ENCODE measurements around the gene ATL3.
"Not testable (repeated sequence)": the region's sequence is repeated elsewhere in the genome, so short reads cannot be mapped to it uniquely, and the experiment has no call there.

Gene ATL3

DNA sequence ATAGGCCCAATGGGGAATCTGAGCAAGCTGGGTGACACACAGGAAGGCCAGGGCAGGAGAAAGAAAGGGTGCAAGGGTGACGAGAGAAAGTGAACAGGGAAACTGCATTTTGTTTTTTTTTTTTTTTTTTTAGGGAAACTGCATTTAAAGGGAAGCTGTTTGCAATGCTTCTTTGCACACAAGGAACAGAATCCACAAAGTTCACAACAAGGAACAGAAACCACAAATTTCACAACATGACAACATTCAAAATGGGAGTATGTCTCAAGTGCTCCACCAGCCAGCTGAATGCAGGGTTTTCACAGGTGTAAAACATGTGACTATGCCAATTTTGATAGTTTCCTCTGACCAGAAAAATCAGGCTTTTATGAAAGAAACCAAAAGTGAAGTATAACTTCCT lies 50.1 kb downstream of the ATL3 start:
- DNase-seq (ENCODE audit: low spot score) = no peak

DNA sequence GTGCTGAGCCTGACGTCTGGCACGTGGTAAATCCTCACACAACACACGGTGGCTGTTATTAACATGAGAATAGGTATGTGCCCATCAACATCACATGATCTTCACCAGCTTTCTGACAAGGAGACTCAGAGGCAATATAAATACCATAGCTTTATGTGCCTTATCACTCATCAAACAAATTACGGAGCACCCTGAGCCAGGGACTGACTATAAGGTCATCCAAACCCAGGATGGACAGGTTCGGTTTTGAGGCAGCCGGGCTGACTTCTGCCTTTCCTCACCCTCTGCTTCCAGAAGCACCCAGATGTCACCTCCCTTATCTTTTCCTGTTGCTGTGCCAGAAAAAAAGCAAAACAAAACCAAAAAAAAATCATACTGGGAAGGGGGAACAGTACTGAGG lies 51.2 kb downstream of the ATL3 start:
- no peak for DNase-seq (ENCODE audit: low spot score)

DNA sequence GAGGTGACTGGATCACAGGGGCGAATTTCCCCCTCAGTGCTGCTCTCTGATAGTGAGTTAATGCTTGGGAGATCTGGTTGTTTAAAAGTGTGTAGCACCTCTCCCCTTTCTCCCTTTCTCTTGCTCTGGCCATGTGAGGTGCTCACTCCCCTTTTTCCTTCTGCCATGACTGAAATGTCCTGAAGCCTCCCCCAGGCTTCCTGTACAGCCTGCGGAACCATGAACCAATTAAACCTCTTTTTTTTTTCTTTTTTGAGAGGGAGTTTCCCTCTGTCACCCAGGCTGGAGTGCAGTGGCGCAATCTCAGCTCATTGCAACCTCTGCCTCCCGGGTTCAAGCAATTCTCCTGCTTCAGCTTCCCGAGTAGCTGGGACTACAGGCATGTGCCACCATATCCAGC lies 53.5 kb downstream of the ATL3 start:
- DNase-seq (ENCODE audit: low spot score) = not testable (repeated sequence)

DNA sequence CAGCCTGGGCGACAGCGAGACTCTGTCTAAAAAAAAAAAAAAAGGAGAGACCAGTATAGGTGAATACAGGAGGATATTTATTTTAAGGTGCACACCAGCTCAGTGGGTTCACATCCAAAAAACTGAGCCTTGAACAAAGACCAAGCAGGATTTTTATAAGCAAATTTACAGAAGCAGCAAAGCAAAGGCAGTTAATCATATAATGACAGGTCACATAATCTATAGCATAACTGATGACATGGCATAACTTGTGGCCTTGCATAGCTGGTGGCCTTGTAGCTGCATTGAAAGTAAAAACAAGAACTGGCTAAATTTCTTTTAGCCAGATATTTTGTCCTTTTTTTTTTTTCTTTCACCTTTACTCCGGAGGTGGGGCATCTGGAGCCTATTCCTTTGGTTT lies 54.2 kb downstream of the ATL3 start:
- no peak for DNase-seq (ENCODE audit: low spot score)

DNA sequence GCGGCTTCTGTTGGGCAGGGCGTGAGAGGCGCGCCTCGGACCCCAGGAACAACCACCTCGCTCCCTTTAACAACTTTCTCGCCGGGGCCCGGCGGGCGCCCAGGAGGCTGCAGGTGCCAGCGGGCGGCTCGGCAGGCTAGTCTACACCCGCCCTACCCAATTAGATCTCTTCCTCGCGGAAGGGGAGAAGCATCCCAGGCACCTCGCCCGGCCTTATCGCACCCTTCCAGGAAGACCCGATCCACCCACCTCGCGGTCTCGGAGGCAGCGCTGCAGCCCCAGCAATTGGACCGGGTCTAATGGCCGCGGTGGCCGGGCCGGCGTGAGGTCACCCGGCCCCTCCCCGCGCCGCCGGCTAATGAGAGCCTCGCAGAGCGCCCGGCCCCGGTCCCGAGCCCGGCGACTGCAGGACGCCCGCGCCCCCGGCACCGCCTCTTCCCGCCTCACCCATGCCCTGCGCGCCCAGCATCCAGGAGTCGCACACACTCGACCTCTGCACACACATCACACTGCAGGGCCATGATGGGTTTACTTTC lies 57.0 kb downstream of the ATL3 start, which contains the start of gene PLAAT3:
PLAAT3 (minus strand) TSS at position 298 of the 536 bp plus-strand sequence. CDS start 419 bp downstream, outside the sequence.
- DNase-seq (ENCODE audit: low spot score) = peak; percentile 83

DNA sequence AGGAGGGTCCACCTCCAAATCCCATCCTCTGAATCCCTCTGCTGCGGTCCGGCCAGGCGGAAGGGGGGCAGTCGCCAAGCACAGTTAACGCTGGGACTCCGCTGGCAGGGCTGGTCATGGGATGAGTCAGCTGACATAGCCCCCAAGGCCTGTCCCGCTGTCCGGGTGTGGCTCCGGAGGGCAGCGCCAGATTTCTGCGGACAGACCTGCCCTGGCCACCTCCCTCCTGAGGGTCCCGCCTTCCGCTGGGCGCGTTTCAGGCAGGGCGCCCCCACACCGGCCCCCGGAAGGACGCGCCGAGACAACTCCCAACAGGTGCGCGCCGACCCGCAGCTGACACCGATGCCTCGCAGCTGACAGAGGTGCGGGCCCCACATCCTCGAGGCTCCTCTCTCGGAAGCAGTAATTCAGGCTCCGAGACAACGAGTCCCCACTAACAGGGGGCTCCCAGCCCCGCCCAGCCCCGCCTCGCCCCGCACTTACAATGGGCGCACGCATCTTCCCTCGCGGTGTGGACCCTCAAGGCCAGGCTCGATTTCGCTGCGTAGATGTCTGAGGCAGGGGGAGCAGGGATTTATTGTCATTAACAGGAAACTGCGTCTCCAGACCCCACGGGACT lies 57.5 kb downstream of the ATL3 start:
- peak; percentile 64 for DNase-seq (ENCODE audit: low spot score)

DNA sequence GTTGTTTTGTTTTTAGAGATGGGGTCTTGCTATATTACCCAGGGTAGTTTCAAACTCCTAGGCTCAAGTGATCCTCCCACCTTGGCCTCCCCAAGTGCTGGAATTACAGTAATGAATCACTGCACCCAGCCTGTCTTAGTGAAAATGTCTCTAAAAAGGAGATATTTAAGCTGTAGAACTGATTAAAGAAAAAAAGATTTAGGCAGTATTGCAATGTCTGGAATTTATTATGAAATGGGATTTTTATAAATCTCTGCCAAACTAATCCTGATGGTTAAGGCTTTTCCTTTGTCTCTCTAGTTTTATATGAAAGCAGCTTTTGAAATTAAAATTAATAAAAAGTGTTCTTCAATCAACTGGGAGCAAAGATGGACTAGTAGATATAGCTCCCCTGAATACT lies 59.0 kb downstream of the ATL3 start:
- DNase-seq (ENCODE audit: low spot score) = no peak

DNA sequence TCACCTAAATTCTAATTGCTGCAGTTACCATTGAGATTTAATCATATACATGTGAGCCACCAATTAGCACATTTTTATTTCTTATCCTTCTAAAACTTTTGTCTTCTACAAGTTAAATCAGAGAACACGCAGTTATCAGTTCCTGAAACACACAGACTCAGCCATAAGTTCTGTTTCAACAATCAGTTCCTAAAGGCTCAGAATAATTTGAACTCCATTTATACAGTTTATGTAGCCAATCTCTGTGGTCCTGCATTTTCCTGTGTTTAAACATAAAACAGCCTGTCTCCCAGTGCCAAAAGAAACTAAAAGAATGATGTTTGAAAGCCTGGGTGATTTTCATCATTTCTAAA lies 59.8 kb downstream of the ATL3 start:
- no peak for DNase-seq (ENCODE audit: low spot score)

DNA sequence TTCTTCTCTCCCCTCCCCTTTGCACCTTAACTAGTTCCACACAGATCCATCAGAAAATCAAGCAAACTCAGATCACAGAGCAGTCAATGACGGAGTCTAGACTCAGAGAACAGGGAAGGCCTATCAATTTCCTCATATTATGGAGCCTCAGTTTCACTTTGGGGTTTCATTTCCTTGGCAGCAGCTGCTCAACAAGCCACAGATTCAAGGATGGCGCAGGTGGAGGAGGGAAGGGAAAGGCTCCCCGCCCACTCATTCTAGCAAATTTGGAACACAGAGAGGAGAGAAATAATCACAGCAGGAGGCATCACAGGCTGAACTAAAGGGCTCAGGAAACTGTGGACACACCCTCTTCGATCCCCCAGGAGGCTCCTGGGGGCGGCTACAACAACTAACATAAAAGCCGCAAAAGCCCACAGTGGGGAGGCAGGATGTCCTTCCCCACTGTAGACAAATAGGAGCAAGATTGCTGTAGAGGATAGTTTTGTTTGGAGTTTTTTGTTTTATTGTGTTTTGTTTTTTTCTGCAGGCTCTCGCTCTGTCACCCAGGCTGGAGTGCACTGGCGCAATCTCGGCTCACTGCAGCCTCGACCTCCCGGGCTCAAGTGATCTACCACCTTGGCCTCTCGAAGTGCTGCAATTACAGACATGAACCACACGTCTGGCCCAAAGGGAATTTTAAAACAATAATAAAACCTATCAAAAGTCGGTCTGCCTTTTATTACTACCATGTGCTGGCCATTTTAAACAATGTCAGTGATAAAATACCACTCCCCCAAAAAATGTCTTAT lies 60.4 kb downstream of the ATL3 start:
- DNase-seq (ENCODE audit: low spot score) = no peak

DNA sequence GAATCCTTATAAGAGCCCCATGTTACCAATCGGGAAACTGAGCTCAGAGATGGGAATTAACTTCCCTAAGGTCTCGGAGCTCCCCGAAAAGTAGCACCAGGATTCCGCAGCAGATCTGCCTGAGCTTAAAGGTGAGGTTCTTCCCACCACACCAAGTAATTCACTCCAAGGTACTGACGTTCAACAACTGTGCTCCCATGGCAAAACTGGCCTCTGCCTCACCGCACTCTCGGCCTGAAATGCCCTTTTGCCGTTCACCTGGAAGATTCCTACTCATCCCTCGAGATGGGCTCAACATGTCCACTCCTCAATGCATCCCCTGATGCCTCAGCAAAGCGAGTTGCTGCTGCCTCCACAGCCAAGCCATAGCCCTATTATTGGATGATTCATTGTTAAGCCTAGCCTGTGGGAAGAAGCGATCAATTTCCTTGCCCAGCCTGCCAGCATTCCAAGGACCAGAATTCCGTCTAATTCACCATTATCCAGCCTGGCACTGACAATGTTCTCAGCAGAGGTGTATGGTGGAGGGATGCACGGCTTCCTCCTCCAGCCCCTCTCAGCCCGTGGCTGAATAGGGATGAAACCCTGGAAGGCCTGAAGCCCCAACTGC lies 61.1 kb downstream of the ATL3 start:
- DNase-seq (ENCODE audit: low spot score) = no peak

DNA sequence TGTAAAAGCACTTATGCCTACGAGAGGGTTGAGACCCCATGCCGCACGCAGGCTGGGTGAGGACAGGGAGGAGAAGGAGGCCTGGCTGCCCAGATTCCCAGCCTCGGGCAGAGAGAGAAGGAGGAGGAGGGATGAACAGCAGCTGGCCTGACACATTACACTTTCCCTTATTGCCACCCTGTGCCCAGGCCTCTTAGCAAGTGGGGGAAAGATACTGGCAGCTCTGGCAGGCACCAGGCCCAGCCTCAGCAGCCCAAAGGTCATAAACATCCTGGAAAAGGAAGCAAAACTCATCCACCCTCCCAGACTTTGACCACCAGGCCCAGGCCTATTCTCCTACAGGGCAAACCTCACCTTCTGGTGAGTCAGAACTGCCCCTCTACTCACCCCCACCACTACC lies 61.6 kb downstream of the ATL3 start:
- DNase-seq (ENCODE audit: low spot score) = peak; percentile 36

DNA sequence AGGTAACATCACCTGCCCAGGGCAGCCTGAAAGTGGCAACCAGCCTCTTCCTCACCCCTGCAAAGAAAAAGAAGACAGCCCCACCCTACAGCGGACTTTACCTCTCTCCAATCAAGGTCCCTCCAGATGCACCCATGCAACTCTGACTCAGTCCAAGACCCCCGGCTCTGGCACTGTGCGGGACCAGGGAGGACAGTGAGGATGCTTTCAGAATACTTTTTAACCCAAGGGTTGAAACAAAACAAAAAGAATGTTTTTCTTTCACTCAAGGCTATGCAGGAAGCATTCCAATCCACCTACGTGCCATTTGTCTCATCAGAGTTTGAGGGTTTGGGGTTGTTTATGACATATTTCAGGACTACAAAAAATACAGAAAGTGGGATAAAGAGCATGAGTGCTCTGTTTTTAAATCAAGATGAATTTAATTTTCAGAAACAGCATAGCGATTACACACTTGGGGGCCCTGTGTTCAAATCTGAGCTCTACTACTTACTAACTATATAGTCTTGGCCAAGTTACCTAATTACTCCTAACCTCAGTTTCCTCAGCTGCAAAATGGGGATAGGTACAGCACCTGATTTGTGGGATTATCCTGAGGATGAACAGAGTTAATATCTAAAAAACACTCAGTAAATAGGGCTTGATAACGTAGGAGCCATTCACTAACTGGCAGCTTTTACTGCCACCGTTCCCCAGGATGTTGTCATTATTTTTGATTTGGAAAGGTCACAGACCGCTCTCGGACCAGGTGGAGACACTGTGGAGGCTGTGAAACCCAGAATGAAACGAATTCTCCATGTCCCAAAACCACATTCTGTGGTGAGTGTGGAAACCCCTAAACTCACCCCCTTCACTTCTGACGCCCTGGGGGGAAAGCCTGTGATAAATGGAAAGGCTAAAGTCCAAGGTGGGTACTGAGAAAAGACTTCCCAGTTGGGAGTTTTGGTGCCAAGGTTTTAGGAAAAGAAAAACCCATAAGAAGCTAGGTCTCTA lies 62.5 kb downstream of the ATL3 start:
- peak; percentile 73 for DNase-seq (ENCODE audit: low spot score)

DNA sequence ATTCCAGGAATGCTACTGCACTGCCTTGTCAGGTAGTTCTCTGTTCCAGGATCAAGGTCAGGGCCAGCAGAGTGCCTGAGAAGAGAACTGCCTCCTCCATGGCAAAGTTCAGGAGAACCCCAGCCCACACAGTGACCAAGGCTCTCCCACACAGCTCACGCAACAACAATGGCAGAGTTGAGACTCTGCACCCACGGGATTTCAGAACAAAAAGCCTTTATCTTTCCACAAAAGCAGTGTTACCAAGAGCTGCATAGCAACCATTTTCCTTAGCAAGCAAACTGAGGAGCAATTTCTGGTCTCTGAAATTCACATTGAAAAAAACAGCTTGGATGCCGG lies 68.0 kb downstream of the ATL3 start:
- no peak for DNase-seq (ENCODE audit: low spot score)

DNA sequence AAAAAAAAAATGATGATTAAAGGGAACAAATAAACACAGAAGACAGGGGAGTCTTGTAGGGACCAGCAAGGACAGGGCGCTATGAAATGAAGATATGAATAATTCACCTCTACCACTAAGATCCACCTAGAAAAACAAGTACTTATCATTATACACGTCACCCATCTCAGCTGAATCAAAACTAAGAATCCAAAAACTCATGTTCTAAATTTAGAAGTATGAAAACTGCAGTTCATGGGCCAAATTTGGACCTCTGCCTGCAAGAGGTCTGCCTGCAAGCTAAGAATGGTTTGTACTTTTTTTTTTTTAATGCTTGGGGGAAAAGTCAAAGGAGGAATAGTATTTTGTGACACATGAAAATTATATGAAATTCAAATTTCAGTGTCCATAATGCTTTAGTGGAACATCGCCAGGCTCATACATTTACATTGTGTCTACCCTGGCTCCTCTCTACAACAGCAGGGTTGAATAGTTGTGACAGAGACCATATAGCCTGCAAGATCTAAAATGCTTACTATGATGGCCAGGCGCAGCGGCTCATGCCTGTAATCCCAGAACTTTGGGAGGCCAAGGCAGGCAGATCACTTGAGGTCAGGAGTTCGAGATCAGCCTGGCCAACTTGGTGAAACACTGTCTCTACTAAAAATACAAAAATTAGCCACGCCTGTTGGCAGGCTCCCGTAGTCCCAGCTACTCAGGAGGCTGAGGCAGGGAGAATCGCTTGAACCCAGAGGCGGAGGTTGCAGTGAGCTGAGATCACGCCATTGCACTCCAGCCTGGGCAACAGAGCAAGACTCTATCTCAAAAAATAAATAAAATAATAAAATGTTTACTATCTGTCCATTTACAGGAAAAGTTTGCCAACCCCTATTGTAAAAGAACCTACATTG lies 68.6 kb downstream of the ATL3 start:
- DNase-seq (ENCODE audit: low spot score) = not testable (repeated sequence)

DNA sequence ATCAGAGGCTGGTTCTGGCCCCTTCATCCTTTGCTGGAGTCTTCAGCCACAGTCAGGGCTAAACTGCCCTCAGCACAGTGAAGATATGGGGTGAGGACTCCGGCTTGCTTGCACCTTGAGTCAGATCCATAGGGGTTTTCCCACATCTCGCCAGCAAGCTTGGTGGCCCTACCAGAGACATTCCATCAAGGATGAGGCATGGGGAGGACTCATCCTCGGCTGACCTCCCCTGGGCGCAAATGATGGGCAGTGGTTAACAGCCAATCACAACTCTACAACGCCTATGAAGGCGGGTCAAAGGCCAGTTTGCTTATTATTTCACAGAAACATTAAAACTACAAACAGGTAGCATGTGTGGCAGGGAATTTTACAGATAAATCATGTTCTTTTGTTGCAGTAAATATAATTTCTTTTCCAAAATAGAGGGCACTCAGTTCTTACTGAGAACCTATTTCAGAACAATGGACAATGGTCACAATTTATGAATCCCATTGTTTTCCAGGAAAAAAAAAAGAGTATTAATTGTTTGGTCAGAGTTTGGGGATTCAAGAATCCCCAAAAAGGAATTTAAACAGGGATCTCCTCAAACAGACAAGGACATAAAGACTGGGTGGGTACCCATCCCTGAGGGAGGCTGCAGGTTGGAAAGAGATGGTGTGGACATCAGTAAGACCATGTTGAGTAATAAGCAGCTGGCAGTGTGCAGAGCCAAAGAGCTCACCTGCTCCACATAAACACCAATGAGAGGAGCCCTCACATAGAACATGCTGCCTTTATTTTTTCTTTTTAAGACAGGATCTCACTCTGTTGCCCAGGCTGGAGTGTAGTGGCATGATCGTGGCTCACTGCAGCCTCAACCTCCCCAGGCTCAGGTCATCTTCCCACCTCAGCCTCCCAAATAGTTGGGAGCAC lies 71.7 kb downstream of the ATL3 start:
- DNase-seq (ENCODE audit: low spot score) = peak; percentile 99

DNA sequence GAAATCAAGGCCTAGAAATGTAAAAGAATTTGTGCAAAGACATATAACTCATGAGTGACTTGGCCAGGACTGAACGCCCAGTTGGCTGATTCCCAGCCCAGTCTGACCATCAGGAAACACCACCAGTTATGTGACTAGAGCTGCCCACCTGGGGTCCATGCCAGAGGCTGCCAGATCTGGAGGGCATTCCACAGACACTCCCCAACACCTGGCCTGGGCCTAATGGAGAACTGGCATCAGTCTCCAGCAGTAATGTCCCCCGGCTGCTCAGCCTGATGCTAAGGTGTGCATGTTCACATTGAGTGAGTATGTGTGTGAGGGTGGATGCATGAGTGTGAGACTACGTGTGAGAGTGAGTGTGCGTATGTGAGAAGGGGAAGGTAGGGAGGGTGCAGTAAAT lies 72.6 kb downstream of the ATL3 start:
- DNase-seq (ENCODE audit: low spot score) = no peak

DNA sequence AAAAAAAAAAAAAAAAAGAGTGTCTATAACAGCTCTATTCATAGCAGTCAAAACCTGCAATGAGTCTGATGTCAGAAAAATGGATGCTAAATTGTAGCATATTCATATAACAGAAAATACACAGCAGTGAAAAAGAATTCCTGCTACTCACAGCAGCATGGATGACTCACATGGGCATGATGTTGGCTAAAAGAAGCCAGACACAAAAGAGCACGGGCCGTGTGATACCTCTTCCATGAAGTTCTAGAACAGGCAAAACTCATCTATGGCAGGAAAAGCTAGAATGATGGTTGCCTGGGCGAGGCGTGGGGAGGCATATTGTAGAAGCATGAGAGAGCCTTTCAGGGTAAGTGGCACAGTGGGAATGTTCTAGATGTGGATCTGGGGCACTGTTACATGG lies 75.9 kb downstream of the ATL3 start:
- peak; percentile 54 for DNase-seq (ENCODE audit: low spot score)

DNA sequence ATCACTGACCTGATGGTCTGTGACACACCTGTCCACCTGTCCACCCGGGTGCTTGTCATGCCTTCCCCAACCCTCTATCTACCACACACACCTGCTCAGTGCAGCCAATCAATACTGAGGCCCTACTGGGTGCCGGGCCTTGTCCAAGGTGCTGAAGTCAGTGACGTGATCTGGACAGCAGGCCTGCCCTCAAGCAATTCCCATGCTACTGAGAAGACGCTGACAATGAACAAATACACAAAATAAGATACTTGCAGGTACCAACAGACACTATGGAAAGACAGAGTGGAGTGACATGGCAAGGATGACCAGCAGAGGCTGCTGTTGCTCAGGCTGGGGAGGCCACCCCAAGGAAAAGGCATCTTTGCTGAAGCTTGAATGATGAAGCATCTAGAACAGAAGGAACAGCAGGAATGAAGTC lies 78.2 kb downstream of the ATL3 start:
- DNase-seq (ENCODE audit: low spot score) = peak; percentile 49

DNA sequence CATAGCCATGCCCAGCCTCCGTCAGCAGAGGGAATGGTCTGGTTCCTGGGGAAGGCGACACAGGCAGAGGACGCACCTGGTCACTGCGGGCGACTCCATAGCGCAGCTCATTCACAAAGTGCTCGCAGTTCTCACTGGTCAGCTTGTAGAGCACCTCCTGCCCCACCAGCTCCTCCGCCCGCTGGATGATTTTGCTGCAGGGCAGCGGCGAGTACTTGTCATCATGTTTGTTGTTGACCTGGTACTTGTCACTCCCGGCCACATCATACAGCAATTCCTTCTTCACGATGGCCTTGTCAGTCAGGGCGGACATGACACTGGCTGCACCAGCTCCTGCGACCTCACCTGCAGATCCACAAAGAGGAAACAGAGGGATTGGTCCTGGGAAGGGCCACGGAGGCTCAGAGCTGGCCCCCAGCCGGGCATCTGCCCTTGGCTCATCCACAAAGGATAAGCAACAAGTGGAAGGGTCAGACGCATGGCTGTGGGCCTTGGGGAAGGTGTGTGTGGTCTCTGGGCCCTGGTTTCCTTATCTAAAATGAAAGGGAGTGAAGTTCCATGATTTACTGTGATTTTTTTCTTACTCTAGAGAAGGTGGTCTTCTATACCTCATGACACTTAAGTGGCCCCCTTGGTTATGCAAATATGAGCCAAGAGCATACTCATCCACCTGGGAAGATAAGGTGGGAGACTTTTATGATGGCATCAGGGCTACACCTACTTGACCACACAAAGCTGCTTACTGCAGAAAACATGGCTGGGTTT lies 81.0 kb downstream of the ATL3 start:
- no peak for DNase-seq (ENCODE audit: low spot score)

Measured in kidney tubule cell (primary cell).